Measurements from ENCODE around the gene TIMM50. TPM values are rescaled to one million over a fixed set of nuclear protein-coding genes. Genes with fewer than 3 reads are reported as not detected.

The TIMM50 gene
- total and polyA plus RNA-seq, 2 of the 13 experiments (the other 11 are each of a cell fraction or from before 2014, with no cell fraction given), result 91.1 to 92.5 TPM

DNA sequence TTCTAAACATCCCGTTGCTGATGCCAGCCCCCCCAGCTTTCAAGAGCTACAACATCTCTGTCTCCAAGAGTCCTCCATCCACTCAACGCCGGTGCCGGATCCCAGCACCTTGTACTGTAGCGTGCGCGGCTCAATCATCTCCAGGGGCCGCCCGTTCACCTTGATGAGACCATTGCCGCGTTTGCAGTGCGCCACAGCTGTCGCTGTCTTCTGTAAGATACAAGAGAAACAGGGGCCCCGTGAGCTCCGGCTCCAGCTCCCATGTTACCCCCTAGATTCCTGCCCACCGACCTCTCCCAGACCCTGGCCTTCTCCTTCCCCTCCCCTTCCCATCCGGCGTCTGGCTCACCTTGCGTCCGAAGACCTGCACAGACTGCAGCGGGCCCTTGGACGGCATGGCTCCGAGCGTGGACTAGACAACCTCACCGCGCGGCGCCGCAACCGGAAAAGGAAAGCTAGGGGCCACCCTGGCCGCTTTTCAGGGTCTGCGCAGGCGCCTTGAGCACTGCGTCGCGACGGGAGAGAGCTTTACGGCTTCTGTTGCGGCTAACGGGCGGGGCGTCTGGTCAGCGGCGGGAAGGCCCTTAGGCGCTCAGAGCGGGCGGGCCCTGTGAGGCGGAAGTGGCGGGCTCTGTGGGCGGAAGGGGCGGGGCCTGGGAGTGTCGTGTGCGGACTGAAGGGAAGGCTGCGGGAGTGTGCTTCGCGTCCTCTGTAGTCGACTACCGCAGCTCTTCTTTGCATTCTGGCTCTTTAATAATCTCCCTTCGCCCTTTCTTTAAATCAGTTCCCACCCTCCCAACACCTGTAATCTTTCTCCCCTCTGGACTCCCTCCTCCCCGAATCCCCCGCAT lies 44.9 kb upstream of the TIMM50 start, which contains the start of gene RPS16 (continued):
- TF ChIP-seq, protein P1, sequence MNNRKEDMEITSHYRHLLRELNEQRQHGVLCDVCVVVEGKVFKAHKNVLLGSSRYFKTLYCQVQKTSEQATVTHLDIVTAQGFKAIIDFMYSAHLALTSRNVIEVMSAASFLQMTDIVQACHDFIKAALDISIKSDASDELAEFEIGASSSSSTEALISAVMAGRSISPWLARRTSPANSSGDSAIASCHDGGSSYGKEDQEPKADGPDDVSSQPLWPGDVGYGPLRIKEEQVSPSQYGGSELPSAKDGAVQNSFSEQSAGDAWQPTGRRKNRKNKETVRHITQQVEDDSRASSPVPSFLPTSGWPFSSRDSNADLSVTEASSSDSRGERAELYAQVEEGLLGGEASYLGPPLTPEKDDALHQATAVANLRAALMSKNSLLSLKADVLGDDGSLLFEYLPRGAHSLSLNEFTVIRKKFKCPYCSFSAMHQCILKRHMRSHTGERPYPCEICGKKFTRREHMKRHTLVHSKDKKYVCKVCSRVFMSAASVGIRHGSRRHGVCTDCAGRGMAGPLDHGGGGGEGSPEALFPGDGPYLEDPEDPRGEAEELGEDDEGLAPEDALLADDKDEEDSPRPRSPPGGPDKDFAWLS (CRISPR knock-in tag; IDR thresholded peaks at IDR 0.05; ENCODE audit: borderline replicate concordance), result peak; percentile 93; the same call in 1 of the 2 replicates
- TF ChIP-seq ETV5 (CRISPR knock-in tag; IDR thresholded peaks at IDR 0.05; ENCODE audit: borderline replicate concordance), result peak; percentile 91
- peak; percentile 76; the same call in 1 of the 2 replicates for TF ChIP-seq ZMYM4 (CRISPR knock-in tag; IDR thresholded peaks at IDR 0.05)
- TF ChIP-seq CEBPB (IDR thresholded peaks at IDR 0.05; ENCODE audit: borderline replicate concordance, low read depth, low read length), result no peak
- TF ChIP-seq, protein P2, sequence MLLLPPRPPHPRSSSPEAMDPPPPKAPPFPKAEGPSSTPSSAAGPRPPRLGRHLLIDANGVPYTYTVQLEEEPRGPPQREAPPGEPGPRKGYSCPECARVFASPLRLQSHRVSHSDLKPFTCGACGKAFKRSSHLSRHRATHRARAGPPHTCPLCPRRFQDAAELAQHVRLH (CRISPR knock-in tag; IDR thresholded peaks at IDR 0.05; ENCODE audit: borderline replicate concordance, low read depth), result peak; percentile 79; the same call in 1 of the 2 replicates
- TF ChIP-seq, protein P3, sequence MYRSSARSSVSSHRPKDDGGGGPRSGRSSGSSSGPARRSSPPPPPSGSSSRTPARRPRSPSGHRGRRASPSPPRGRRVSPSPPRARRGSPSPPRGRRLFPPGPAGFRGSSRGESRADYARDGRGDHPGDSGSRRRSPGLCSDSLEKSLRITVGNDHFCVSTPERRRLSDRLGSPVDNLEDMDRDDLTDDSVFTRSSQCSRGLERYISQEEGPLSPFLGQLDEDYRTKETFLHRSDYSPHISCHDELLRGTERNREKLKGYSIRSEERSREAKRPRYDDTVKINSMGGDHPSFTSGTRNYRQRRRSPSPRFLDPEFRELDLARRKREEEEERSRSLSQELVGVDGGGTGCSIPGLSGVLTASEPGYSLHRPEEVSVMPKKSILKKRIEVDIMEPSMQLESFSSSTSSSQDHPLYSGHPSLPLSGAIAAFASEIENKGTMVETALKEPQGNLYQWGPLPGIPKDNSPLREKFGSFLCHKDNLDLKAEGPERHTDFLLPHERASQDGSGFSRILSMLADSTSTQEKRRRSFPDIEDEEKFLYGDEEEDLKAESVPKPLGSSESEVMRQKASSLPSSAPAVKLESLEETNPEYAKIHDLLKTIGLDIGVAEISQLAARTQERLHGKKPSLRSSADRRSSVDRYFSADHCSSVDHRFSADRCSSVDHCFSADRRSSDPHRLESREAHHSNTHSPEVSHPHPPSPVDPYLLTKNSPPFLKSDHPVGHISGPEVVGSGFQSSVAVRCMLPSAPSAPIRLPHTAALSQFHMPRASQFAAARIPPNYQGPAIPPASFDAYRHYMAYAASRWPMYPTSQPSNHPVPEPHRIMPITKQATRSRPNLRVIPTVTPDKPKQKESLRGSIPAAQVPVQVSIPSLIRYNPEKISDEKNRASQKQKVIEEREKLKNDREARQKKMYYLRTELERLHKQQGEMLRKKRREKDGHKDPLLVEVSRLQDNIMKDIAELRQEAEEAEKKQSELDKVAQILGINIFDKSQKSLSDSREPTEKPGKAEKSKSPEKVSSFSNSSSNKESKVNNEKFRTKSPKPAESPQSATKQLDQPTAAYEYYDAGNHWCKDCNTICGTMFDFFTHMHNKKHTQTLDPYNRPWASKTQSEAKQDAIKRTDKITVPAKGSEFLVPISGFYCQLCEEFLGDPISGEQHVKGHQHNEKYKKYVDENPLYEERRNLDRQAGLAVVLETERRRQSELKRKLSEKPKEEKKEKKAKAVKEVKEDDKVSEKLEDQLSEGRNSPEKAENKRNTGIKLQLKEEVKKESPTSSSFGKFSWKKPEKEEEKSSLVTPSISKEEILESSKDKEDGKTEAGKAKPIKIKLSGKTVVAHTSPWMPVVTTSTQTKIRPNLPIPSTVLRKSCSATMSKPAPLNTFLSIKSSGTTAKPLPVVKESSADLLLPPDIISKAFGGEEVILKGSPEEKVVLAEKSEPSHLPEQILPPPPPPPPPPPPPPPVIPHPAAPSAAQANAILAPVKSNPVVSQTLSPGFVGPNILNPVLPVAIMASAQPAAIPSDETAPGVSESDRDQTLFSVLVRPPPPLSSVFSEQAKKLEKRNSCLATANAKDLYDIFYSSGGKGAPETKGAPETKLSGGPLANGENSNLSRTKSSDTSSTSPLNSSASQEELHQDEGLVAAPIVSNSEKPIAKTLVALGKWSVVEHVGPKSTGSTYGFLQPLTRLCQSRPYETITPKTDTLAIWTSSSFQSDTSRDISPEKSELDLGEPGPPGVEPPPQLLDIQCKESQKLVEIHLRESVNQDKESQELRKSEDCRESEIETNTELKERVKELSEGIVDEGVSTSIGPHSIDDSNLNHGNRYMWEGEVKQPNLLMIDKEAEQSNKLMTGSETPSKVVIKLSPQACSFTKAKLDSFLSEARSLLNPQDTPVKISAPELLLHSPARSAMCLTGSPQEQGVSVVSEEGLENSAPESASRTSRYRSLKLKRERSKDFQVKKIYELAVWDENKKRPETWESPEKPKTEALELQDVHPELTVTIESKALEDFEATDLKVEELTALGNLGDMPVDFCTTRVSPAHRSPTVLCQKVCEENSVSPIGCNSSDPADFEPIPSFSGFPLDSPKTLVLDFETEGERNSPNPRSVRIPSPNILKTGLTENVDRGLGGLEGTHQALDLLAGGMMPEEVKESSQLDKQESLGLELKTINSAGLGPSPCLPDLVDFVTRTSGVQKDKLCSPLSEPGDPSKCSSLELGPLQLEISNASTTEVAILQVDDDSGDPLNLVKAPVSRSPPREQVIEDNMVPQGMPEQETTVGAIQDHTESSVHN (CRISPR knock-in tag; IDR thresholded peaks at IDR 0.05), result peak; percentile 88; the same call in 1 of the 2 replicates
- peak; percentile 55; the same call in 1 of the 2 replicates for TF ChIP-seq SP140L (CRISPR knock-in tag; IDR thresholded peaks at IDR 0.05; ENCODE audit: borderline replicate concordance)
- 0 out of 2 replicates have a peak, but pooled peaks have one; percentile 39 for TF ChIP-seq ZNF263 (CRISPR knock-in tag; IDR thresholded peaks at IDR 0.05)
- TF ChIP-seq ZNF3 (CRISPR knock-in tag; IDR thresholded peaks at IDR 0.05), result 0 out of 2 replicates have a peak, but pooled peaks have one; percentile 24
- TF ChIP-seq, protein P4, sequence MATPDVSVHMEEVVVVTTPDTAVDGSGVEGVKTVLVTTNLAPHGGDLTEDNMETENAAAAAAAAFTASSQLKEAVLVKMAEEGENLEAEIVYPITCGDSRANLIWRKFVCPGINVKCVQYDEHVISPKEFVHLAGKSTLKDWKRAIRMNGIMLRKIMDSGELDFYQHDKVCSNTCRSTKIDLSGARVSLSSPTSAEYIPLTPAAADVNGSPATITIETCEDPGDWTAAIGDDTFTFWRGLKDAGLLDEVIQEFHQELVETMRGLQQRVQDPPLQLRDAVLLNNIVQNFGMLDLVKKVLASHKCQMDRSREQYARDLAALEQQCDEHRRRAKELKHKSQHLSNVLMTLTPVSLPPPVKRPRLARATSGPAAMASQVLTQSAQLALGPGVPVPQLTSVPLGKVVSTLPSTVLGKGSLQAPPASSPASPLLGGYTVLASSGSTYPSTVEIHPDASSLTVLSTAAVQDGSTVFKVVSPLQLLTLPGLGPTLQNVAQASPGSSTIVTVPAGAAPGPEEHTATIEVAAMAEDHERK (CRISPR knock-in tag; IDR thresholded peaks at IDR 0.05; ENCODE audit: low read depth), result peak; percentile 57; the same call in 1 of the 2 replicates
- 0 out of 2 replicates have a peak, but pooled peaks have one; percentile 46 for TF ChIP-seq TMF1 (CRISPR knock-in tag; IDR thresholded peaks at IDR 0.05; ENCODE audit: low read depth)
- peak; percentile 92 for TF ChIP-seq SALL1 (CRISPR knock-in tag; IDR thresholded peaks at IDR 0.05)
- 0 out of 2 replicates have a peak, but pooled peaks have one; percentile 49 for TF ChIP-seq NFYB (CRISPR knock-in tag; IDR thresholded peaks at IDR 0.05)
- peak; percentile 72 for TF ChIP-seq GATAD2A (CRISPR knock-in tag; IDR thresholded peaks at IDR 0.05)
- peak; percentile 55; the same call in 1 of the 2 replicates for TF ChIP-seq KLF15 (CRISPR knock-in tag; IDR thresholded peaks at IDR 0.05; ENCODE audit: borderline replicate concordance)
- peak; percentile 20; the same call in 1 of the 2 replicates for TF ChIP-seq EEA1 (CRISPR knock-in tag; IDR thresholded peaks at IDR 0.05; ENCODE audit: borderline replicate concordance)

All from HepG2 (cell line).